HUES64 (cell line): ENCODE data around the gene REXO4. TPM values are rescaled to one million over a fixed set of nuclear protein-coding genes. Genes with fewer than 3 reads are reported as not detected.
A peak's percentile ranks its signal among the peaks of the same experiment; 100 is the strongest.

Experiments
- H3K27ac ChIP-seq: 2 replicates; pipeline ENCODE4 v1.7.0; 2013; ENCODE audit warnings: low read depth, low read length, inconsistent platforms
- H3K27me3 ChIP-seq: 2 replicates; pipeline ENCODE4 v1.6.1; 2013; ENCODE audit warnings: mild to moderate bottlenecking, low read length; ENCODE audit not compliant: insufficient read depth
- H3K36me3 ChIP-seq: 2 replicates; pipeline ENCODE4 v1.6.1; 2013; ENCODE audit warnings: mild to moderate bottlenecking, low read length; ENCODE audit not compliant: insufficient read depth
- H3K4me1 ChIP-seq: 2 replicates; pipeline ENCODE4 v1.6.1; 2013; ENCODE audit warnings: mild to moderate bottlenecking, low read length, moderate library complexity; ENCODE audit not compliant: insufficient read depth
- H3K4me3 ChIP-seq: 2 replicates; pipeline ENCODE4 v1.5.1; 2013; ENCODE audit warnings: mild to moderate bottlenecking, low read length, moderate library complexity
- H3K9ac ChIP-seq: 2 replicates; pipeline ENCODE4 v1.6.1; 2013; ENCODE audit warnings: mild to moderate bottlenecking, low read depth, low read length
- H3K9me3 ChIP-seq: 2 replicates; pipeline ENCODE4 v1.6.1; 2013; ENCODE audit warnings: low read depth, low read length; ENCODE audit not compliant: insufficient read depth
- WGBS: fragments of 150-250, 120-280 bp; methylation state at CpG from one replicate; pipeline ENCODE4 v1.1.7; 2013; ENCODE audit warnings: missing lambda C conversion rate; 5-methylcytosine and 5-hydroxymethylcytosine counted together
- polyA plus RNA-seq, 2 experiments: library from polyadenylated mRNA; stranded (reverse); fragments of 50-300 nt; gene quantifications; one replicate each; pipeline ENCODE4 v1.2.3, GENCODE V29; 2013

REXO4 gene
- polyA plus RNA-seq (2013, experiment 1 of 2) = 27.1 TPM
- polyA plus RNA-seq (2013, experiment 2 of 2) = 23.2 TPM

- WGBS = under 1% methylated on average over 75 of the region's 75 CpGs
- no peaks in the 10 kb centered on the region for H3K27me3 ChIP-seq
- H3K36me3 ChIP-seq = peaks cover 33% of the 10 kb centered on the region
- peak within 1 kb of the TSS; percentile 93; the same call in 1 of the 2 replicates for H3K27ac ChIP-seq
- peak within 1 kb of the TSS; percentile 77 for H3K9ac ChIP-seq
- H3K4me1 ChIP-seq = 0 out of 2 replicates have a peak, but pooled peaks cover 3% of the 10 kb centered on the region
- no peaks in the 10 kb centered on the region for H3K9me3 ChIP-seq
- peak within 1 kb of the TSS; percentile 98 for H3K4me3 ChIP-seq
Measured at GRCh38 chr9:133417541-133418461, at the start of gene REXO4. Gene REXO4 (minus strand): TSS chr9:133418010. CDS start chr9:133417844, 166 bp downstream.

- Histone ChIP-seq H3K27ac (no peak overlapping the region), H3K9ac (no peak overlapping the region), H3K9me3 (no peaks in the 10 kb centered on the region), H3K36me3 (peaks cover 17% of the 10 kb centered on the region), H3K4me1 (no peaks in the 10 kb centered on the region), H3K4me3 (no peak overlapping the region), H3K27me3 (no peaks in the 10 kb centered on the region)
- WGBS = 90% methylated on average over 10 of the region's 10 CpGs
Measured at GRCh38 chr9:133467101-133467500, 49.3 kb upstream of the REXO4 start.

- WGBS = 97% methylated on average over 6 of the region's 6 CpGs
- Histone ChIP-seq H3K36me3 (peaks cover 11% of the 10 kb centered on the region), H3K4me3 (no peak overlapping the region)
Measured at GRCh38 chr9:133465984-133466383, 48.2 kb upstream of the REXO4 start.

GRCh38 chr9:133464638-133465037, 46.8 kb upstream of the REXO4 start:
- Histone ChIP-seq H3K27ac (no peak overlapping the region), H3K4me1 (peaks cover 5% of the 10 kb centered on the region; the same call in 1 of the 2 replicates), H3K9ac (no peak overlapping the region), H3K36me3 (peaks cover 11% of the 10 kb centered on the region), H3K4me3 (no peak overlapping the region), H3K9me3 (no peaks in the 10 kb centered on the region), H3K27me3 (no peaks in the 10 kb centered on the region)
- WGBS = 95% methylated on average over 10 of the region's 10 CpGs

More at GRCh38 chr9:133465984-133466383, 48.2 kb upstream of the REXO4 start:
- H3K27me3 ChIP-seq = no peaks in the 10 kb centered on the region
- H3K9me3 ChIP-seq = no peaks in the 10 kb centered on the region
- H3K9ac ChIP-seq = no peak overlapping the region
- H3K4me1 ChIP-seq = peaks cover 1% of the 10 kb centered on the region; the same call in 1 of the 2 replicates
- no peak overlapping the region for H3K27ac ChIP-seq

GRCh38 chr9:133463864-133464615, 46.2 kb upstream of the REXO4 start:
- Histone ChIP-seq H3K9ac (no peak overlapping the region), H3K27me3 (no peaks in the 10 kb centered on the region), H3K4me3 (no peak overlapping the region), H3K27ac (no peak overlapping the region), H3K4me1 (peaks cover 7% of the 10 kb centered on the region), H3K36me3 (peaks cover 11% of the 10 kb centered on the region), H3K9me3 (no peaks in the 10 kb centered on the region)
- 94% methylated on average over 24 of the region's 24 CpGs for WGBS

GRCh38 chr9:133463234-133463863, 45.5 kb upstream of the REXO4 start:
- H3K36me3 ChIP-seq = peaks cover 11% of the 10 kb centered on the region
- H3K4me1 ChIP-seq = peaks cover 12% of the 10 kb centered on the region
- H3K9me3 ChIP-seq = no peaks in the 10 kb centered on the region
- no peak overlapping the region for H3K4me3 ChIP-seq
- WGBS = 87% methylated on average over 22 of the region's 22 CpGs
- 0 out of 2 replicates have a peak, but pooled peaks cover 2% of the 10 kb centered on the region for H3K27me3 ChIP-seq
- H3K27ac ChIP-seq = no peak overlapping the region
- H3K9ac ChIP-seq = no peak overlapping the region

GRCh38 chr9:133461975-133462374, 44.2 kb upstream of the REXO4 start:
- Histone ChIP-seq H3K4me3 (no peak overlapping the region), H3K9me3 (no peaks in the 10 kb centered on the region), H3K27me3 (0 out of 2 replicates have a peak, but pooled peaks cover 2% of the 10 kb centered on the region), H3K27ac (no peak overlapping the region), H3K36me3 (peaks cover 11% of the 10 kb centered on the region), H3K4me1 (peaks cover 12% of the 10 kb centered on the region), H3K9ac (no peak overlapping the region)
- 86% methylated on average over 4 of the region's 4 CpGs for WGBS

GRCh38 chr9:133460405-133461175, 42.8 kb upstream of the REXO4 start:
- peak overlapping the region; percentile 98 for H3K4me3 ChIP-seq
- WGBS = 13% methylated on average over 28 of the region's 30 CpGs

GRCh38 chr9:133459476-133460404, 41.9 kb upstream of the REXO4 start, which contains the start of gene CACFD1:
Gene CACFD1 (plus strand): TSS chr9:133459978. CDS start chr9:133460067, 89 bp downstream.
- H3K9ac ChIP-seq = peak within 1 kb of the TSS; percentile 98
- peak within 1 kb of the TSS; percentile 99 for H3K27ac ChIP-seq
- H3K27me3 ChIP-seq = 0 out of 2 replicates have a peak, but pooled peaks cover 2% of the 10 kb centered on the region
- no peaks in the 10 kb centered on the region for H3K36me3 ChIP-seq
- peaks cover 12% of the 10 kb centered on the region for H3K4me1 ChIP-seq
- no peaks in the 10 kb centered on the region for H3K9me3 ChIP-seq
- WGBS = under 1% methylated on average over 86 of the region's 86 CpGs
- peak within 1 kb of the TSS; percentile 98 for H3K4me3 ChIP-seq

More at GRCh38 chr9:133460405-133461175, 42.8 kb upstream of the REXO4 start:
- Histone ChIP-seq H3K4me1 (peaks cover 12% of the 10 kb centered on the region), H3K27ac (peak overlapping the region; percentile 99; the same call in 1 of the 2 replicates), H3K36me3 (peaks cover 2% of the 10 kb centered on the region), H3K27me3 (0 out of 2 replicates have a peak, but pooled peaks cover 2% of the 10 kb centered on the region), H3K9ac (peak overlapping the region; percentile 67), H3K9me3 (no peaks in the 10 kb centered on the region)
